ENCODE measurements around the gene DUOXA2. TPM values are rescaled to one million over a fixed set of nuclear protein-coding genes. Genes with fewer than 3 reads are reported as not detected.

The DUOXA2 gene
- total RNA-seq, 4 donors from 2014 or later: 11.8 to 48.4 (median 27.0) TPM

DNA sequence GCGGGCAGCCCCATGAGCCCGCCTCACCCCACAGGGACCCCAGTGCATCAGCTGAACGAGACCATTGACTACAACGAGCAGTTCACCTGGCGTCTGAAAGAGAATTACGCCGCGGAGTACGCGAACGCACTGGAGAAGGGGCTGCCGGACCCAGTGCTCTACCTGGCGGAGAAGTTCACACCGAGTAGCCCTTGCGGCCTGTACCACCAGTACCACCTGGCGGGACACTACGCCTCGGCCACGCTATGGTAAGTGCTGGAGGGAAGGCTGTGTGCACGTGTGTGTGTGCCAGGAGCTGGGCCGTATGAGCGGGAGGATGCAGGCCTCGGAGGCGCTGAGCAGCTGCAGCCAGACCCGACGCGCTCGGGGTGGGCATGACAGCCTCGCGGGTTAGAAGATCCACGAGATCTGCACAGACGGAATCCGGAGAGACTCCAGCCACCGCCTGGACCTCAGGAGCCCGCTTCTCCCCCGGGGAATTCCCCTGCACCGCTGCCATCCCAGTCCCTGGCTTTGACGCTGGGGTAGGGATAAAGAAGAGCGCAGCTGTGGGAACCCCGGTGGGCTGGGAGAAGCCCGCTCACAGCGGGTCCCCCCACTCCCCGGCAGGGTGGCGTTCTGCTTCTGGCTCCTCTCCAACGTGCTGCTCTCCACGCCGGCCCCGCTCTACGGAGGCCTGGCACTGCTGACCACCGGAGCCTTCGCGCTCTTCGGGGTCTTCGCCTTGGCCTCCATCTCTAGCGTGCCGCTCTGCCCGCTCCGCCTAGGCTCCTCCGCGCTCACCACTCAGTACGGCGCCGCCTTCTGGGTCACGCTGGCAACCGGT lies 2.6 kb downstream of the DUOXA2 start:
- intact Hi-C loops (cut with DNase I): loop anchor here (10.0 kb wide), 1 partner anchor 82 kb away; no protein-coding TSS in a partner anchor
- Histone ChIP-seq H3K4me3 (replicated peaks in 1 of 3) (no peak overlapping the region), H3K9me3 (no peaks in the 10 kb centered on the region), H3K36me3 (no peaks in the 10 kb centered on the region), H3K4me1 (peaks cover 22 to 47% of the 10 kb centered on the region in 2 donors), H3K27ac (peak overlapping the region; percentile 18 to 61 (median 48)), H3K27me3 (no peaks in the 10 kb centered on the region)
- DNase-seq: peak; percentile 76 to 77
- TF ChIP-seq, protein P1, sequence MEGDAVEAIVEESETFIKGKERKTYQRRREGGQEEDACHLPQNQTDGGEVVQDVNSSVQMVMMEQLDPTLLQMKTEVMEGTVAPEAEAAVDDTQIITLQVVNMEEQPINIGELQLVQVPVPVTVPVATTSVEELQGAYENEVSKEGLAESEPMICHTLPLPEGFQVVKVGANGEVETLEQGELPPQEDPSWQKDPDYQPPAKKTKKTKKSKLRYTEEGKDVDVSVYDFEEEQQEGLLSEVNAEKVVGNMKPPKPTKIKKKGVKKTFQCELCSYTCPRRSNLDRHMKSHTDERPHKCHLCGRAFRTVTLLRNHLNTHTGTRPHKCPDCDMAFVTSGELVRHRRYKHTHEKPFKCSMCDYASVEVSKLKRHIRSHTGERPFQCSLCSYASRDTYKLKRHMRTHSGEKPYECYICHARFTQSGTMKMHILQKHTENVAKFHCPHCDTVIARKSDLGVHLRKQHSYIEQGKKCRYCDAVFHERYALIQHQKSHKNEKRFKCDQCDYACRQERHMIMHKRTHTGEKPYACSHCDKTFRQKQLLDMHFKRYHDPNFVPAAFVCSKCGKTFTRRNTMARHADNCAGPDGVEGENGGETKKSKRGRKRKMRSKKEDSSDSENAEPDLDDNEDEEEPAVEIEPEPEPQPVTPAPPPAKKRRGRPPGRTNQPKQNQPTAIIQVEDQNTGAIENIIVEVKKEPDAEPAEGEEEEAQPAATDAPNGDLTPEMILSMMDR (IDR thresholded peaks at IDR 0.05): peak in 1 of 6 experiments; percentile 16
- TF ChIP-seq POLR2A (IDR thresholded peaks at IDR 0.05): no peak
- WGBS, 2 donors: 16 to 18% methylated on average over 35 to 39 of the region's 65 CpGs

DNA sequence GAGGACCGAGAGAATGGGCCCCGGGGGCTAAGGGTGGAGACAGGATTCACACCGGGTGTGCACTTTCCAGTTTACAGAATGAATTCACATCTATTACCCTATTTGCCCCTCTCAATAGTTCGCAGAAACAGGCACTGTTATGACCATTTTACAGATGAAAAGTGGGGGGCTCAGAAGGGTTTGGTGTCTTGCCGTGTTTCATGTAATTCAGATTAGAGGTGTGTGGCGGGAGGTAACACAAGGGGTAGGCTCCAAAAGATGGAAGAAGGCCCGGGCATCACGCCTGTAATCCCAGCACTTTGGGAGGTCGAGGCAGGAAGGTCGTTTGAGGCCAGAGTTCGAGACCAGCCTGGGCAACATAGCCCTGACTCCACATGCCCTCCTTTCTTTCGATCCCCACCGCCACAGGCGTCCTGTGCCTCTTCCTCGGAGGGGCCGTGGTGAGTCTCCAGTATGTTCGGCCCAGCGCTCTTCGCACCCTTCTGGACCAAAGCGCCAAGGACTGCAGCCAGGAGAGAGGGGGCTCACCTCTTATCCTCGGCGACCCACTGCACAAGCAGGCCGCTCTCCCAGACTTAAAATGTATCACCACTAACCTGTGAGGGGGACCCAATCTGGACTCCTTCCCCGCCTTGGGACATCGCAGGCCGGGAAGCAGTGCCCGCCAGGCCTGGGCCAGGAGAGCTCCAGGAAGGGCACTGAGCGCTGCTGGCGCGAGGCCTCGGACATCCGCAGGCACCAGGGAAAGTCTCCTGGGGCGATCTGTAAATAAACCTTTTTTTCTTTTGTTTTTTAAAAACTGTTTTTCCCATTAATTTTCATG lies 3.4 kb downstream of the DUOXA2 start:
- WGBS, 2 donors: 42 to 47% methylated on average over 30 to 33 of the region's 33 CpGs
- intact Hi-C loops (cut with DNase I): loop anchor here (10.0 kb wide), 1 partner anchor 83 kb away; no protein-coding TSS in a partner anchor
- H3K36me3 ChIP-seq: no peaks in the 10 kb centered on the region

DNA sequence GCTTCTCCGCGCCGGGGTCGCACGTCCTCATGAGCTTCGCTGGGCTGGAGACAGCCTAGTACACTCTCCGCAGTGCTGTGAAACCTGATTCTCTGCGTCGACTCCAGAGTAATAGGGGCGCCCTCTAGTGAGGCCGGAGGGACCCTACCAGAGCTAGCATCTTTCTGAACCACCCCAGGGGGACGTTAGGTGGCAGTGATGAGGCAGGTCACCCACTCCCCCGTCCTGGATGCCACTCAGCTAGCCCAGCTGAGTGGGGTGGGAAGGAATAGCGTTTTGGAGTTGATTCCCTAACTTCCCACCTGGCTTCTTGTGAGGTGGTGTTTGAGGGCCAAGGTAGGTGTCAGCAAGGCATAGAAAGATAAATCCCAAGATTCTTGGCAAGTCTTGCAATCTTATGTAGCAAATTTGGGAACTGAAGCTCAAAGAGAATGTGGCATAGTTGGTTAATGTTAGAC lies 4.0 kb downstream of the DUOXA2 start:
- Histone ChIP-seq H3K27me3 (no peaks in the 10 kb centered on the region), H3K4me1 (peaks cover 33 to 50% of the 10 kb centered on the region in 2 donors), H3K36me3 (no peaks in the 10 kb centered on the region), H3K4me3 (replicated peaks in 1 of 3) (no peak overlapping the region), H3K9me3 (no peaks in the 10 kb centered on the region), H3K27ac (peak overlapping the region in 2 of 3 donors; percentile 8 to 61)
- peak; percentile 94 to 95 for DNase-seq
- intact Hi-C loops (cut with DNase I): loop anchor here (10.0 kb wide), 1 partner anchor 83 kb away; no protein-coding TSS in a partner anchor
- 1 to 4% methylated on average over 14 of the region's 14 CpGs for WGBS, 2 donors
- TF ChIP-seq, protein P1 (IDR thresholded peaks at IDR 0.05): peak; percentile 92 to 100 (median 99)
- TF ChIP-seq POLR2A (IDR thresholded peaks at IDR 0.05): no peak

More for the DNA sequence above, 3.4 kb downstream of the DUOXA2 start:
- no peak for TF ChIP-seq POLR2A (IDR thresholded peaks at IDR 0.05)
- TF ChIP-seq, protein P1 (IDR thresholded peaks at IDR 0.05): no peak
- Histone ChIP-seq H3K27me3 (no peaks in the 10 kb centered on the region), H3K4me1 (peaks cover 28 to 47% of the 10 kb centered on the region in 2 donors), H3K9me3 (no peaks in the 10 kb centered on the region), H3K4me3 (replicated peaks in 1 of 3) (no peak overlapping the region), H3K27ac (peak overlapping the region; percentile 8 to 61 (median 50))
- no peak for DNase-seq

DNA sequence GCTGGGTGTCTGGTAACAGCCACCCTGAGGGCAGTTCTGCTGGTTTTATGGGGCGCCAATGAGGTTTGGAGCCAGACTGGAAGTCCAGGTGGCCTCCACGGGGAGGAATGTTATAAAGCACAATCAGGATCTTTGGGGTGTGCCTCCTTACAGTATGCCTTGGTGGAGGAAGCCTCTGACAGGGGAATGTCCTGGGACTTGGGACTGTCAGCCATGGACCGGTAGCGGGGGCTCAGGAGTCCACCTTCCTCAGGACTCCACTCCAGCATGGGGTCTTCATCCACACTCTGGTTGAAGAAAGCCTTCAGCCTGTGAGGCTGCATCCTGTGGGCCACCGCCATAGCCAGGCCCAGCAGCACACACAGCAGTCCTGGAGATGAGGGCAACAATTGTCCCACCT lies 4.9 kb downstream of the DUOXA2 start:
- Histone ChIP-seq H3K27me3 (no peaks in the 10 kb centered on the region), H3K36me3 (no peaks in the 10 kb centered on the region), H3K9me3 (no peaks in the 10 kb centered on the region), H3K4me1 (peaks cover 39 to 56% of the 10 kb centered on the region in 2 donors), H3K4me3 (replicated peaks in 1 of 3) (no peak overlapping the region), H3K27ac (peak overlapping the region in 1 of 3 donors; percentile 19)
- WGBS, 2 donors: 91 to 93% methylated on average over 5 of the region's 5 CpGs
- TF ChIP-seq, protein P1 (IDR thresholded peaks at IDR 0.05): no peak
- TF ChIP-seq POLR2A (IDR thresholded peaks at IDR 0.05): no peak
- DNase-seq: no peak
- intact Hi-C loops (cut with DNase I): loop anchor here (10.0 kb wide), 1 partner anchor 84 kb away; no protein-coding TSS in a partner anchor

Measured in thyroid gland (tissue), 4 donors.